ENCODE data around the gene IKBIP. TPM values are rescaled to one million over a fixed set of nuclear protein-coding genes. Genes with fewer than 3 reads are reported as not detected.

IKBIP gene
- total and polyA plus RNA-seq, 9 of the 15 experiments (the other 6 are each of a cell fraction or from before 2014, with no cell fraction given), result 3.3 to 19.5 (median 14.9) TPM

- TF ChIP-seq CCNT2 (IDR thresholded peaks at IDR 0.05; ENCODE audit: borderline replicate concordance, extremely low read depth, insufficient read length, low read depth, low read length), result no peak
- no peak for TF ChIP-seq STAG1 (CRISPR knock-in tag; IDR thresholded peaks at IDR 0.05; ENCODE audit: borderline replicate concordance)
- no peak for TF ChIP-seq ELK3 (CRISPR knock-in tag; IDR thresholded peaks at IDR 0.05)
- no peak; the same call in 1 of the 2 replicates for TF ChIP-seq HBP1 (CRISPR knock-in tag; IDR thresholded peaks at IDR 0.05)
- no peak for TF ChIP-seq HNRNPUL1 (IDR thresholded peaks at IDR 0.05; ENCODE audit: low read length)
- TF ChIP-seq CEBPB (tag; IDR thresholded peaks at IDR 0.05), result no peak
- TF ChIP-seq REST (IDR thresholded peaks at IDR 0.05; ENCODE audit: borderline replicate concordance), result no peak
- no peak for TF ChIP-seq REST (CRISPR knock-in tag; IDR thresholded peaks at IDR 0.05; ENCODE audit: low read depth)
- peak in 1 of 2 experiments; percentile 49; a peak in 1 of 4 replicates for TF ChIP-seq HDAC1 (IDR thresholded peaks at IDR 0.05)
- no peak for TF ChIP-seq FOXK1 (CRISPR knock-in tag; IDR thresholded peaks at IDR 0.05; ENCODE audit: borderline replicate concordance)
- no peak; the same call in none of the 2 replicates for TF ChIP-seq ZNF395 (CRISPR knock-in tag; IDR thresholded peaks at IDR 0.05)
These were observed 51.1 kb downstream of the IKBIP start, which contains the start of gene SLC25A3 (continued) for GRCh38 chr12:98593351-98594049.

Data from K562 (cell line).